ENCODE results near the gene POLR3H.

DNA sequence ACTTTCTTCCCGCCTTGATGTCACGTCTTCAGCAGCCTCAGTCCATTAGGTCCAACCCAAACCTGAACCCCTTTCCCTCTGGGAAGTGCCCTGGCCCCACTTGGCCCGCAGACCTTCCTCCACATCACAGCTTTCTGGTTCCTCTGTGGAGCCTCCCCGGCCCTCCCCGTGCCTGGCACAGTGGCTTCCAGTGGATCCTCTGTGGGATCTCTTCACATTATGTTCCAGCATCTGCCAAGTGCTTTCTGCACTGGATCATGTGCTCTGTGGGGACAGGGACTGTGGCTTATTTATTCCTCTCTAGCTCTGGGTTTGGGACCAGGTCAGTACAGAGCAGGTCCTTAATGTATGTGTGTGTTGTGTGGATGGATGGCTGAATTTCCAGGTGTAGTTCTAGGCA is 30.9 kb downstream of the POLR3H start:
- TF ChIP-seq CTCF (tag by site-specific recombination; IDR thresholded peaks at IDR 0.05) = no peak
- TF ChIP-seq ZBTB10 (tag by site-specific recombination; IDR thresholded peaks at IDR 0.05) = no peak
- no peak for TF ChIP-seq TCF7L2 (IDR thresholded peaks at IDR 0.05; ENCODE audit: borderline replicate concordance, low read depth, low read length)
- no peak for TF ChIP-seq ZNF561 (tag by site-specific recombination; IDR thresholded peaks at IDR 0.05; ENCODE audit: borderline replicate concordance)
- no peak for TF ChIP-seq ZNF175 (tag by site-specific recombination; IDR thresholded peaks at IDR 0.05)
